Esophagus muscularis mucosa (tissue), 4 donors: ENCODE measurements around the gene A3GALT2.

Experiments used
- EP300 ChIP-seq: sonication (generic); formaldehyde crosslinking; IDR thresholded peaks from one replicate; pipeline ENCODE4 v1.6.1; 2017; ENCODE audit warnings: antibody characterized with exemption
- POLR2A ChIP-seq: fragments of 450-650 bp; IDR thresholded peaks from one replicate; pipeline ENCODE4 v1.6.1; 2017; ENCODE audit warnings: antibody characterized with exemption, moderate library complexity, mild to moderate bottlenecking, low read depth
- POLR2AphosphoS5 ChIP-seq, 2 donors: sonication (generic); formaldehyde crosslinking; IDR thresholded peaks; one replicate each; pipeline ENCODE4 v1.6.1; 2017; ENCODE audit warnings: antibody characterized with exemption in 2 of 2
- TF ChIP-seq, protein P1 (sequence below), 3 experiments: fragments of 200-600 bp in 2 of 3; fragments of 450-650 bp in 1 of 3; sonication (generic) in 2 of 3; IDR thresholded peaks; one replicate each; pipeline ENCODE4 v1.5.1; 2017 to 2019; ENCODE audit warnings: antibody characterized with exemption in 3 of 3, mild to moderate bottlenecking in 2 of 3, moderate library complexity in 1 of 3

DNA sequence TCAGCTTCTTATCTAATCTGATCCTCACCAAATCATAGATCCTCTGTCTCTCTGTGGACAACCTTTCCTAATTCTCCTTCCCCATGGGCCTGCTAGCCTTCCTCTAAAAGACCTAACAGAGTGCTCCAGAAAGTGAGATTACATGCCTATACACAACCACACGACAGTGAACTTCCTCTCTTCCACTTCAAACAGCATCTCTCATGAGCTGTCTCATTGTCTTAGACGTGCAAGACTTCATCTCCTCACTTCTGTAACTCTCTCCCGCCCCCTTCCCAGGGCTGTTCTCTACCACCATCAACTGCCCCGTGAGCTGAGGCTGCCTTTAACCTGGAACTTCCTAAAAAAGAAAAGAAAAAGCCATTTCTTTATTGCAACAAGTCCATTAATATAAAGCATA, 14.1 kb upstream of the A3GALT2 start:
- TF ChIP-seq POLR2AphosphoS5 (IDR thresholded peaks at IDR 0.05) (no peak), POLR2A (no peak), EP300 (no peak)
- TF ChIP-seq, protein P1, sequence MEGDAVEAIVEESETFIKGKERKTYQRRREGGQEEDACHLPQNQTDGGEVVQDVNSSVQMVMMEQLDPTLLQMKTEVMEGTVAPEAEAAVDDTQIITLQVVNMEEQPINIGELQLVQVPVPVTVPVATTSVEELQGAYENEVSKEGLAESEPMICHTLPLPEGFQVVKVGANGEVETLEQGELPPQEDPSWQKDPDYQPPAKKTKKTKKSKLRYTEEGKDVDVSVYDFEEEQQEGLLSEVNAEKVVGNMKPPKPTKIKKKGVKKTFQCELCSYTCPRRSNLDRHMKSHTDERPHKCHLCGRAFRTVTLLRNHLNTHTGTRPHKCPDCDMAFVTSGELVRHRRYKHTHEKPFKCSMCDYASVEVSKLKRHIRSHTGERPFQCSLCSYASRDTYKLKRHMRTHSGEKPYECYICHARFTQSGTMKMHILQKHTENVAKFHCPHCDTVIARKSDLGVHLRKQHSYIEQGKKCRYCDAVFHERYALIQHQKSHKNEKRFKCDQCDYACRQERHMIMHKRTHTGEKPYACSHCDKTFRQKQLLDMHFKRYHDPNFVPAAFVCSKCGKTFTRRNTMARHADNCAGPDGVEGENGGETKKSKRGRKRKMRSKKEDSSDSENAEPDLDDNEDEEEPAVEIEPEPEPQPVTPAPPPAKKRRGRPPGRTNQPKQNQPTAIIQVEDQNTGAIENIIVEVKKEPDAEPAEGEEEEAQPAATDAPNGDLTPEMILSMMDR (IDR thresholded peaks at IDR 0.05): no peak
